Left lobe of liver (tissue), 2 donors: Measurements from ENCODE around the gene RUFY1. TPM values are rescaled to one million over a fixed set of nuclear protein-coding genes. Genes with fewer than 3 reads are reported as not detected.
"Not testable (repeated sequence)": the region's sequence is repeated elsewhere in the genome, so short reads cannot be mapped to it uniquely, and the experiment has no call there.

Source experiments
- ATAC-seq: fragments of 200-7000 bp; cut with Tn5 transposase; one replicate; pipeline ENCODE4 v1.9.1; 2020; ENCODE audit warnings: mild to moderate bottlenecking, moderate library complexity
- DNase-seq: peaks from one replicate; pipeline ENCODE4 v3.0.0-alpha.2; 2020; ENCODE audit warnings: low spot score
- total RNA-seq: library from RNA; stranded (reverse); gene quantifications from one replicate; pipeline ENCODE4 v1.2.1, GENCODE V29; 2021
- donor health status: DM: no; HTN: no; CAD: no; lungs with moderate emphysema.
- donor health status: DM: no; HTN: yes; CAD: no.

RUFY1 gene
- total RNA-seq, 1 donor from 2014 or later = 16.4 TPM

GRCh38 chr5:179534431-179534830 lies 15.9 kb upstream of the RUFY1 start:
- peak; percentile 32 for DNase-seq
- ATAC-seq = peak; percentile 73

DNA sequence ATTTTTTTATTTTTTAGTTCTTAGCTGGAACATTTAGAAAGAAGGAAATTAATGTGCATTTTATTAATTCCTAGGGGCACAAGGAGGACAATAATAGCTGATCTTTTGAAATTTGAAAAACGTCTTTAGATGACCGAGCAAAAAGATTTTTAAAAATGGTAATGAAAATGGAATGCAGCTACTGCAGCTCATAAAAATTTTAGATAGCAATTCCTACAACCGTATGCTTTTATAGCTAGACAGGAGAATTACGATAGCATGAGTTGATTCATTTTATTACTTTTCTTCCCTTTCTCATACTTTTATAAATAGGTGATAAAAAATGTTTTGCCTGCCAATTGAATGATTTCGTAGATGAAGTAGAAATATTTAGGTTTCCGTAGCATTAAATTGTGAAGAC lies 13.7 kb upstream of the RUFY1 start:
- DNase-seq (no peak), ATAC-seq (no peak)

DNA sequence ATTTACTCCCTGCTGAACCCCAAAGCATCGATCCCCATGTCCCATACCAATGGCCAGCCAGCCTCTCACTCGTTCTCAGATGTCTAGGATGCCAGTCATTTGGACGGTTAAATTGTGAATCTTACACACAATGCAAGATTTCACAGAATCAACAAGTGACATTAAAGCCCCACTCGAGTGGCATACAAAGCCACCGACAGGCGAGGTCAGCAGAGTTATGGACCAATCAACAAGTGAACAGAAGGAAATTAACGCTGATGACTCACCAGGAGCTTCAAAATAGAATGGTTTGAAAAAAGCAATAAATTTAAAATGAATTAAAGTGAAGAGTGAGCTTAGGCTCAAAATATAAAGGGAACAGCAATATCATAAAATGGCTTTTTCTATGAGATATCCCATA lies 8.2 kb upstream of the RUFY1 start:
- ATAC-seq (no peak), DNase-seq (no peak)

DNA sequence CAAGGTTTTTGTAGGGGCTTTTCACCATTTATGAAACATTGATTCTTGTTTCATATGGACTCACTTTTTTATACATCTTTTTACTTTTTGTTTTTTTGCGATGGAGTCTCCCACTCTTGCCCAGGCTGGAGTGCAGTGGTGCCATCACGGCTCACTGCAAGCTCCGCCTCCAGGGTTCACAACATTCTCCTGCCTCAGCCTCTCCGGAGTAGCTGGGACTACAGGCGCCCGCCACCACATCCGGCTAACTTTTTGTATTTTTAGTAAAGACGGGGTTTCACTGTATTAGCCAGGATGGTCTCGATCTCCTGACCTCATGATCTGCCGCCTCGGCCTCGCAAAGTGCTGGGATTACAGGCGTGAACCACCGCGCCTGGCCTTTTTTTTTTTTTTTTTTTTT lies 7.1 kb upstream of the RUFY1 start:
- not testable (repeated sequence) for DNase-seq, ATAC-seq

DNA sequence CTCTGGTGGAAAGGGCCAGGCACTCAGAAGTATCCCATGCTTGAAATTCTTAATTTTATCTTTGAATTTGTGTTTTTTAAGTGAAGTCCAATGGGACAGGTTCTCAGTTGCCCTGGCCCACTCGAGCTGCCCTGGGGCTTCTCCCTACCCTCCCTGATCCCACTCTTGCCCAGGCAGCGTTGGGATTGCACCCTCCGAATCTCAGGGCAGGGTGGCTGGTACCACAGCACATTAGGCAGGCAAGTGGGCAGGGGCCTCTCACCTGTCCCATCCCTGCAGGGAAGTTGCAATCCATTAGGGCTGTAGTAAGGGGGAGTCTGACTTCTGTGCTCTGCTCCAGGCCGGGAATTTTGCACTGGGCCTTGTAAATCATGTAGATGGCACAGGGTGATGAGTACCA lies 2.7 kb downstream of the RUFY1 start:
- DNase-seq (no peak), ATAC-seq (no peak)

DNA sequence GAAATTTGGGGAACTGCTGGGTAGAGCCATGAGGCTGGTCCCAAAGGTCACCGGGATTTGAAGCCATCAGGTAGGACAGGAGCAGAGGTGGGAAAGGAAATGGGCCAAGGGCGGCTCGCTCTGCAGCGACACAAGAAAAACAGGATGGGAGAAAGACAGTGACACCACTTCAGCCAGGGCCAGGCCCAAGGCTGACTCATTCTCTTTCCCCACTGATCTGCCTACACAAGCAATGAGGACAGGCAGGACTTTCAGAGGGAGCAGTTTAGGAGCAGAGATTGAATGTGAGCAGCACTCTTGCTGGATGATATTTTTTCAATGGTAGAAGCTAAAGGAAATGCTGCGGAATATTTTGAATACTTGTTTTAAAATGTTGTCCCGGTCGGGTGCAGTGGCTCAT lies 3.5 kb downstream of the RUFY1 start:
- no peak for ATAC-seq

GRCh38 chr5:179554981-179555380 lies 4.6 kb downstream of the RUFY1 start:
- DNase-seq (no peak), ATAC-seq (no peak)

More for the DNA sequence above, 3.5 kb downstream of the RUFY1 start:
- no peak for DNase-seq

DNA sequence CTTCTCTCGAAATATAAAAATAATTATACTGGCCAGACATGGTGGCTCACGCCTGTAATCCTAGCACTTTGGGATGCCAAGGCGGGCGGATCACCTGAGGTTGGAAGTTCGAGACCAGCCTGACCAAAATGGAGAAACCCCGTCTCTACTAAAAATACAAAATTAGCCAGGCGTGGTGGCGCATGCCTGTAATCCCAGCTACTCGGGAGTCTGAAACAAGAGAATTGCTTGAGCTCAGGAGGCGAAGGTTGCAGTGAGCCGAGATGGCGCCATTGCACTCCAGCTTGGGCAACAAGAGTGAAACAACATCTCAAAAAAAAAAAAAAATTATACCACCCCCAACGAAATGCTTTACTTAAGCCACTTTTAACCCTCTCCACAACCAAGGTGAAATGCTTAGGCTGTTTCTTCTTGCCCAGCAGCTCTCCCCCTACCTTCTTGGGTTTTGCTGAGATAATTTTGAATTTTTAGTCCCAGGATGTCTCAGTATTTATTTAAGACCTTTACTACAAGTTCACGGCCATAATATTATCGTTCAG lies 8.0 kb downstream of the RUFY1 start:
- not testable (repeated sequence) for ATAC-seq, DNase-seq

GRCh38 chr5:179558932-179559283 lies 8.6 kb downstream of the RUFY1 start:
- no peak for DNase-seq
- ATAC-seq = peak; percentile 32

DNA sequence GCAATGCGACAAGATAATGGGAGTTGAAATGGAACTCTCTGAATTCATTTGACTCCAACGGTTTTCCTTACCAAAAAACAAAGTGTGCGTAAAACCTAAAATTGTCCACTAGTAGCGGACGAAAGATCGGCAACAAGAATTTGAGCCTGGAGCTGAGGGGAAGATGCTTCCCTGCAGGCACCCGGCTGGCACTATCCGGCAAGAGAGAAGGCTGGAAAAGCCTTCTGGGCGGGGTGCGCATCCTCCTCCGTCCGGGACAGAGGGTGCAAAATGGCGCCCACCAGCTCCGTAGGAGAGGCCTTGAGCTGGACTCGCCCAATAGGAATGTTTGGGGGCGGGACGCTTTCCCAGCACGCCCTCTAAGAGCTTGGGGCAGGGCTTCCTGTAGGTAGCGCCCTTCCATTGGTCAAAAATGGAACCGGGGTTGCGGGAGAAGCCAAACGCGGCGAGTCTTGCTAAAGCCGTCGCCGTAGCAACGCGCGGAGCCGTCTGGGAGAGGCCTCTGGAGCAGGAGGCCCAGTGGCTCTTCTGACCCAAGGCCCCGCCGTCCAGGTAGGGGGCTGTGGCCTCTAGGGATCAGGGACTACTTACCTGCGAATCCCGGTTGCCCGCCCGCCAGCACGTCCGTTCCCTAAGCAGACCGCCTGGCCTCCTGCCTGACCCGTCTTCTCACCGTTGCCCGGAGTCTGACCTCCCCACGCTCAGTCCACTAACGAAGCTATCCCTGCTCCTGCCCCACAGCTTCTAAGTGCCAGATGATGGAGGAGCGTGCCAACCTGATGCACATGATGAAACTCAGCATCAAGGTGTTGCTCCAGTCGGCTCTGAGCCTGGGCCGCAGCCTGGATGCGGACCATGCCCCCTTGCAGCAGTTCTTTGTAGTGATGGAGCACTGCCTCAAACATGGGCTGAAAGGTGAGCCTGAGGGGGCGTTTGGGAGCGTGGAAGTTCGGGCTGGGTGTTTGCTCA lies 9.2 kb downstream of the RUFY1 start:
- DNase-seq (peak; percentile 98), ATAC-seq (peak; percentile 98)

GRCh38 chr5:179564526-179564925 lies 14.2 kb downstream of the RUFY1 start:
- DNase-seq (no peak), ATAC-seq (no peak)

DNA sequence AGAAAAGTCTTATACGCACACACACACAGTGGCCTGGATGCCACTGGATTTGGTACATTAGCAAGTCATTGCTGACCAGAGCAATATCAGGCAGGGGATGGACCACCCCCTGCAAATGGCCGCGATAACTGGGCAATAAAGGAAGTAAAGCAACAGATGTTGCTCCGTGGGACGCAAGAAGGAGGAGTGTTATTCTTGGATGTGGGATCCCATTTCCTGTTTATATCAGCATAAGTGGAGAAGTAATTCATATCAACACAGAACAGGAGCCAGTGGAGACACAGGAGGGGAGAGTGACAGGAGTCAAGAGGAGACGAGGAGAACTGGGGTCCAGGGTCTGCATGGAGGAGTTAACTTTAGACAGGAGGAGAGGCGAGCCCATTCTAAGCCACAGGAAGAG lies 18.4 kb downstream of the RUFY1 start:
- no peak for ATAC-seq
- no peak for DNase-seq

GRCh38 chr5:179572386-179572785 lies 22.0 kb downstream of the RUFY1 start:
- ATAC-seq = peak; percentile 92
- peak; percentile 70 for DNase-seq

GRCh38 chr5:179577286-179577960 lies 27.1 kb downstream of the RUFY1 start:
- DNase-seq (no peak), ATAC-seq (no peak)

- DNase-seq (no peak), ATAC-seq (peak; percentile 37)
Observed at GRCh38 chr5:179585941-179586401, 35.6 kb downstream of the RUFY1 start.

DNA sequence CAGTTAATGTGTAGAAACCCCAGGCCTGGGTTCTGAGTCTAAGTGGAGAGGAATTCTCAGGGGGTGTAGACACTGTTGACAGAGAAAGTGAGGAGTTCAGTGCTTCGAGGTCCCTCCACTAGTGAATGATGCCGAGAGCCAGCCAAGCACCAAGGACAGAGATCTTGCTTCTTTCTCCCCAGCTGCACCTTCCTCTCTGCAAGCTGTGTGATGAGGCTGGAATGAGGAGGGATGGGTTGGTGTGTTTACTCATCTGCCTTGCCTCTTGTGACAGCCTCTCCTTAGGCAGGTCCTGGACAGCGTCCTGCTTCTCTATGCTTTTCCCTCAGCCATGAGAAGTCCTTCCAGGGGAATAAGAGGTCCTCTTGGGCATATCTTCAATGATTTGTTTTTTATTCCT lies 37.8 kb downstream of the RUFY1 start:
- no peak for DNase-seq
- ATAC-seq = no peak

DNA sequence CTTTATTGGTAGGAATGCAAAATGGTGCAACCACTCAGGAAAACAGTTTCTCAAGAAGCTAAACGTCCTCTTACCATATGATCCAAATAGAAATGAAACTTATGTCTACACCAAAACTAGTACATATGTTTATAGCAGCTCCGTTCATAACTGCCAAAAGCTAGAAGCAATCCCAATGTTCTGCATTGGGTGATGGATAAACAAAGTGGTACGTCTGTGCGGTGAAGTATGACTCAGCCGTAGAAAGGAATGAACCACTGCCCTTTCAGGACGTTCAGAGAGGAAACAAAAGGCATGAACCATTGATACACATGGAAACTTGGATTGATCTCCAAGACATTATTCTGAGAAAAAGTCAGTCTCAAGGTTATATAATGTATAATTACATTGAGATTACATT lies 45.6 kb downstream of the RUFY1 start:
- ATAC-seq (no peak), DNase-seq (no peak)

GRCh38 chr5:179596421-179596820 lies 46.1 kb downstream of the RUFY1 start:
- ATAC-seq = no peak
- no peak for DNase-seq

DNA sequence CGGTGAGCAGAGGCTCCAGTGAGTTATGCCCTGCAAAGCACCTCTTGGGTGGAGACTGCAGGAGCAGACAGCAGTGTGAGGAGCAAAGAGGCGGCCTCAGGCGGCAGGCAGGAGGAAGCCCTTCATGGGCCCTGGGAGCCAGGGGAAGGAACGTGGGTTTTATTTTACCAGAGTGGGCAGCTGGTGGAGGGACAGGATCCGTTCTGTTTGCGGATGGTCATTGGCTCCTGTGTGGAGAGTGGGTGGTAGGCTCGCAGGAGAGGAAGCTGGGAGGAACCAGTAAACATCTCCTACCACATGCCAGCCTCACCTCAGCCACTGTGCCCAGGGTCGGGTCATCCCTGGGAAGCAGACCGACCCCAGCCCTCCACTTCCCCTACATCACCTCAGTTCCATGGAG lies 48.7 kb downstream of the RUFY1 start:
- DNase-seq (no peak), ATAC-seq (no peak)

DNA sequence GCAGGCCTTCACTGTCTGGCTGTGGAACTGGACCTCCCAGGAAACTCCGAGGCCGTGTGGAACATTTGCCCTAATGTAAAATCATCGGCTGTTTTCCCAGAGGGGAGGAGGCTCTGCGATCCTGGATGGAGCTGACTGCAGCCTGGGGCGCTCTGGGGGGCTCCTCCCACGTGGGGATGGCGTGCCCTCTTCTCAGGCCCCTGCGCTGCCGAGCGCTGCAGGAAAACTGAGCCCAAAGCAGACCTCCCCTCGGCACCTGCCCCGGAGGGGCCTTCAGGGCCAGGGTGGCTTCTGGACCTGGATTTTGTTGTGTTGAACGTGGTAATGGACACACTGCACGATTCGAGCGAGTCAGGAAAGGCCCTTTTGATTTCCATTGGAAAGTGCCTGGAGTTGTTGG lies 49.2 kb downstream of the RUFY1 start:
- ATAC-seq (no peak), DNase-seq (no peak)

DNA sequence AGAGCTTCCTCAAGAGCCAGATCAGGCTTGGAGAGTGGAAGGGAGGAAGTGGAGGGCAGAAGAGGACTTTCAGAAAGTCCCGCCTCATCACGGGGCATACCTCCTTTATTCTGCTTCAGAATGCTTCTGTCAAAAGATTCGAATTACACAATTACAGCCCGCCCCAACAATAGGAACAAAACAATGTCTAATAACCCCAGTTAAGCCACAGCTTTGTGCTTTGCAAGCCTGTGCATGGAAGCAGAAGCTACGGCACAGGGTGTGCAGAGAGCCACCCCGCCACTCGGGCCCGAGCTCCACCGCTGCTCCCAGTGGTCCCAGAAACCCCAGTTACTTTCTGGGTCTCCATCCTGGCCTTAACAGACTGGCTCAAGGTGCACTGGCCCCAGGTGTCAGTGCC lies 49.6 kb downstream of the RUFY1 start:
- ATAC-seq (peak; percentile 34), DNase-seq (no peak)
